ENCODE results near the gene KCNH3.
"Not testable (repeated sequence)": the region's sequence is repeated elsewhere in the genome, so short reads cannot be mapped to it uniquely, and the experiment has no call there.

The KCNH3 gene, protein sequence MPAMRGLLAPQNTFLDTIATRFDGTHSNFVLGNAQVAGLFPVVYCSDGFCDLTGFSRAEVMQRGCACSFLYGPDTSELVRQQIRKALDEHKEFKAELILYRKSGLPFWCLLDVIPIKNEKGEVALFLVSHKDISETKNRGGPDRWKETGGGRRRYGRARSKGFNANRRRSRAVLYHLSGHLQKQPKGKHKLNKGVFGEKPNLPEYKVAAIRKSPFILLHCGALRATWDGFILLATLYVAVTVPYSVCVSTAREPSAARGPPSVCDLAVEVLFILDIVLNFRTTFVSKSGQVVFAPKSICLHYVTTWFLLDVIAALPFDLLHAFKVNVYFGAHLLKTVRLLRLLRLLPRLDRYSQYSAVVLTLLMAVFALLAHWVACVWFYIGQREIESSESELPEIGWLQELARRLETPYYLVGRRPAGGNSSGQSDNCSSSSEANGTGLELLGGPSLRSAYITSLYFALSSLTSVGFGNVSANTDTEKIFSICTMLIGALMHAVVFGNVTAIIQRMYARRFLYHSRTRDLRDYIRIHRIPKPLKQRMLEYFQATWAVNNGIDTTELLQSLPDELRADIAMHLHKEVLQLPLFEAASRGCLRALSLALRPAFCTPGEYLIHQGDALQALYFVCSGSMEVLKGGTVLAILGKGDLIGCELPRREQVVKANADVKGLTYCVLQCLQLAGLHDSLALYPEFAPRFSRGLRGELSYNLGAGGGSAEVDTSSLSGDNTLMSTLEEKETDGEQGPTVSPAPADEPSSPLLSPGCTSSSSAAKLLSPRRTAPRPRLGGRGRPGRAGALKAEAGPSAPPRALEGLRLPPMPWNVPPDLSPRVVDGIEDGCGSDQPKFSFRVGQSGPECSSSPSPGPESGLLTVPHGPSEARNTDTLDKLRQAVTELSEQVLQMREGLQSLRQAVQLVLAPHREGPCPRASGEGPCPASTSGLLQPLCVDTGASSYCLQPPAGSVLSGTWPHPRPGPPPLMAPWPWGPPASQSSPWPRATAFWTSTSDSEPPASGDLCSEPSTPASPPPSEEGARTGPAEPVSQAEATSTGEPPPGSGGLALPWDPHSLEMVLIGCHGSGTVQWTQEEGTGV

DNA sequence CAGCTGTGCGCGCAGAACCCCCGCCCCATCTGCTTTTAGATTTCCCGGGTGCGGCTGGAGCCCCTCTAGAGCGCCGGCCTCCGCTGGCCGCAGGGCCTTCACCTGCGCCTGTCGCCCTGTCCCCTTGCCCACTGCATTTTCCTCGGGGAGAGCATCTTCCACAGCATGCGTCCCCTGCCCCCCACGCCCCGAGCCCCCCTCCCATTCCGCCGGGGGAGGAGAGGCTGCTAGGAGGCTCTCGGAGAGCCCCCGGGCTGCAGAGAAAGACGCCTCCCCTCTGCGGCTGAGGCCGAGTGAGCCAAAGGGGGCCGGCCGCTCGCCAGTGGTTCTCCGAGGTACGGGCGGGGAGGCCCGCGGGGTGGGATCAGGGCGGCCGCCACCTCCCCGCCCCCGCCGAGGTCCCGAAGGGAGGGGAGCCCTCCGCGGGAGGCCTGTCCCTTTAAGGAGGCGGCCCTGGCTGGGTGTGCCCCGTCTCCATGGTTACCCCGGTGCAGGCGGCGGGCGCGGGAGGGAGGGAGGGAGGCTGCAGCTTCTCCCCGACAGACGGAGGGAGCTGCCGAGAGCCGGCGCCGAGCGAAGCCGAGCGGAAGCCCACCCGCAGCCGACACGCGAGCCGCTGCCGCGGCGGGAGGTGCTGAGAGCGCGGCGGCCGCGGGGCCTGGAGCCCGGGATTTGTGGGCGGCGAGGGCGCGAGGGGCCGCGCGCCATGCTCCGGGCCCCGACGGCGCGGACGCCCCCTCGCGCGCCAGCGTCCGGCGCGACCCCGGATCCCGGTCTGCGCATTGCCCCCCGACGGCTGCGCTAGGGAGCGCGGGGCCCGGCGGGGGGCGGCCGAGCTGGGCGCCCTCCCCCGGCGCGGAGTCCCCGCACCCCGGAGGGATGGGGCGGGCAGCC, at the start of gene KCNH3:
Gene KCNH3, plus strand, starts transcription at position 521 of the 894 bp plus-strand sequence. CDS start 387 bp downstream, outside the sequence.
- DNase-seq (ENCODE audit: low read depth in 2 of 3, low spot score in 2 of 3), result peak; percentile 61 to 70 (median 61)

- DNase-seq (ENCODE audit: low read depth in 2 of 3, low spot score in 2 of 3), result no peak
Observed at GRCh38 chr12:49489154-49489553, 49.7 kb upstream of the KCNH3 start.

DNA sequence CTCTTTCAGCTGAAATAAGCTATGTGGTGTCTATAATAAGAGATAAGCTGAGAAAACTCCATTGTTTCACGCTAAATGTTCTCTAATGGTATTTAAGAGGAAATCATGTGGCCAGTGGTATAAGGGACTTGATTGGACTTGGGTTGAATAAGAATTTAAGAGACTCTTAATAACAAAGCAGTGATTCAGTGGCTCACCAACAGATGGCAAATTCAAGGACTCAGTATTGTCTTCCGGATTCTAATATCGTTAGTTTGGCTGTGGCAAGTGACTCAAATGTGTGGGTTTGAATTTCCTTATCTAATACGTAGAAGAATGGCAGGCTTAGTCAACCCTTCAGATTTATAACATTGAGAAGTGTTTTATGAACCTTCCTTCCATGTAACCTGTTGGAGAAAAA, 49.1 kb upstream of the KCNH3 start:
- no peak for DNase-seq (ENCODE audit: low read depth in 2 of 3, low spot score in 2 of 3)

DNA sequence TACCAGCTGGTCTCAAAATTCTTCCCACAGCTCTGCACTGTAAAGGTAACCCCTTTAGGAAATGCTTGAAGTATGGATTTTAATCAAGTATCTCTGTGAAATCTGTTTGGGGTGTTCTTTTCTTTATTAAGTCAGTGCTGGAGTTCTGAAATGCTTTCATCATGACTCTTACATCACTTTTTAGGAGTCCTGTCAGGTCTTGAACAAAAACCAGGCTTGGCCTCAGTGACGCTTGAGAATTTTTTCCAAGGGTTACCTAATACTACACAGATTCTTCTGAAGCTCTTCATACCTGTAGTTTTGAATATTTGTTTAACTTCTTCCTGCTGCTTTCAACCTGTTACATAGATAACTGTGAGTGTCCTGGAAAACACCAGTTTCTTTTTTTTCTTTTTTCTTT, 47.0 kb upstream of the KCNH3 start:
- no peak for DNase-seq (ENCODE audit: low read depth in 2 of 3, low spot score in 2 of 3)

DNA sequence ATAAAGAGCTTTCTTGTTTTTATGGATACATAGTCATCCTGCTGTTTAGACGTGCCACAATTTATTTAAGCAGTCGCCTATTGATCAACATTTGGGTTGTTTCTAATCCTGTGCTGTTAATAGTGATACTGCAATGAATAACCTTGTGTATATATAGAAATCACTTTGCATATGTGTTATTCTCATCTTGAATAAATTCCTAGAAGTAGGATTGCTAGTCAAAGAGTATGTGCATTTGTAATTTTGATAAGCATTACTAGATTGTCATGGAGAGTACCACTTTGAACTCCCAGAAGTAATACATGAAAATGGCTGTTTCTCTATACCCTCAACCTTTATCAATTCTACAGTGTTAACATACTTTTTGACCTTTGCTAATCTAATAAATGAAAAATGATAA, 44.9 kb upstream of the KCNH3 start:
- DNase-seq (ENCODE audit: low read depth in 2 of 3, low spot score in 2 of 3), result no peak

DNA sequence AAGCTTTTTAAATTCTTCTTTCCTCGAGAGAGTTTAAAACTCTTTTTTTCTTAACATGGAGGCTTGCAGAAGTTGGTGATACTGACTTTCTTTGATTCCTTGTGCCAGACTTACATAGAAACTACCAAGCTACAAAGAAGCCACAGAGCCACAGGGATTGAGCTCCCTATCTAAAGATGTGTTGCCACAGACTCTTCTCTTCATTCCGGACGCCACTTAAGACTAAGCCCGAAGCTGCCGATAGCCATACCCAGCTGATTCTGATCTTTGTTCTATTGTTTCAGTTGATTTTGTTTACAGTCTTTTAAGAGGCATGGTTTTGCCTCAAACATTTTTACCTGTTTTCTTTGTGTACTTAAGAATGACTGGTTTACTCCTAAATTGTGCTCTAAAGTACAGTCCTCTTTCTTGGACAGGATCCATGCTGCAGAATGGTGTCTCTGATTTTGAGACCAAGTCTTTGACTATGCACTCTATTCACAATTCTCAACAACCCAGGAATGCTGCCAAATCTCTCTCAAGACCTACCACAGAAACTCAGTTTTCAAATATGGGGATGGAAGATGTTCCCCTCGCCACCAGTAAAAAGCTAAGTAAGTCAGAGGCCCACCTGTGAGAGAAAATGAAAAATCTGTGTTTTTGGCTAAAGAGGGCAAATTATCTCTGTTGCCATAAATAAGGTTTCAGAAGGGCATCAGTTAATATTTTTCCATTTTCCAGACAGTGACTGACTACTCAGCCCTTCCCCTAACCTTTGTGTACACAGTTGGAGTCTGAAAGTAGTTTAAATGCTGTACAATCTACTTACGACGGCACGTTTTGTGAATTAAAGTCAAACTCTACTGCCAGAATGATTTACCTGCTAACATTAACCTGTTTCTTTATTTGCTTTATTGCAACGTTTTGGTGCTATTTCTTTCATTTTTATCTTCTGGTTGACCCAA, 42.1 kb upstream of the KCNH3 start:
- no peak for DNase-seq (ENCODE audit: low read depth in 2 of 3, low spot score in 2 of 3)

GRCh38 chr12:49501895-49502294, 36.9 kb upstream of the KCNH3 start:
- no peak for DNase-seq (ENCODE audit: low read depth in 2 of 3, low spot score in 2 of 3)

GRCh38 chr12:49502590-49502989, 36.2 kb upstream of the KCNH3 start:
- DNase-seq (ENCODE audit: low read depth in 2 of 3, low spot score in 2 of 3), result no peak

DNA sequence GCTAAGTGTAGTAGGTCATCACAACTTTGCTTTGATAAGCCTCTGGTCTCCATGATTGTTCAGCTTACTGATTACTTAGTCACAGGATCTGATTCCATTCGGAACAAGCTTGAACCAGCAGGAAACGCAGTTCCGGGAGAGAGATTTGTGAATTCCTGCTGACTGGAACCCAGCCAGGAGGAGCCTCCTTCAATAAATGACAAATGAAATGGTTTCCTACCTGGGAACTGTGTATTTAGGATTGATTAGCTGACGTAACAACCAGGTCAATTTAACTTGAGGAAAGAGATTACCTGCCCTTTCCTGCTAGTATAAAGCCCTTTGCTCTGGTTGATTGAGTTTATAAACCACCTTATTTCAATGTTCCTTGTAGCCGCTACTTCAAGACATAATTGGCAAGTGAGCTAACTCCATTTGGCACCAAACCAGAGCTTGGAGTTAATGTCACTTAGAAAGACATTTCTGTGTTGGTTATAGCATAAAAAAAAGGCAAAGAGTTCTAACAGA, 35.1 kb upstream of the KCNH3 start:
- DNase-seq (ENCODE audit: low read depth in 2 of 3, low spot score in 2 of 3), result no peak

GRCh38 chr12:49505672-49506071, 33.2 kb upstream of the KCNH3 start:
- DNase-seq (ENCODE audit: low read depth in 2 of 3, low spot score in 2 of 3), result no peak

- no peak for DNase-seq (ENCODE audit: low read depth in 2 of 3, low spot score in 2 of 3)
Observed at GRCh38 chr12:49507139-49507538, 31.7 kb upstream of the KCNH3 start.

DNA sequence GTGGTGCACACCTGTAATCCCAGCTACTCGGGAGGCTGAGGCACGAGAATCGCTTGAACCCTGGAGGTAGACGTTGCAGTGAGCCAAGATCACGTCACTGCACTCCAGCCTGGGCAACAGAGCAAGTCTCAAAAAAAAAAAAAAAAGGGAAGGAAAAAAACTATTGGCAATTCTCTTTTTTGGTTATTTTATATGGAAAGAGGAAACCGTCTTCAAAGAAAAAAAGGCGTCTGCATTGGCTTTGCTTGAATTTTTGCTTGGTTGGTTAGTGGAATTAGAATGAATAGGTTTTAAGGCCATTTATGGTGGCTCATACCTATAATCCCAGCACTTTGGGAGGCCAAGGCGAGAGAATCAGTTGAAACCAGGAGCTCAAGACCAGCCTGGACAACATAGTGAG, 29.1 kb upstream of the KCNH3 start:
- not testable (repeated sequence) for DNase-seq (ENCODE audit: low read depth in 2 of 3, low spot score in 2 of 3)

GRCh38 chr12:49511410-49511809, 27.4 kb upstream of the KCNH3 start:
- no peak for DNase-seq (ENCODE audit: low read depth in 2 of 3, low spot score in 2 of 3)

- DNase-seq (ENCODE audit: low read depth in 2 of 3, low spot score in 2 of 3), result no peak
Observed at GRCh38 chr12:49512546-49512945, 26.3 kb upstream of the KCNH3 start.

DNA sequence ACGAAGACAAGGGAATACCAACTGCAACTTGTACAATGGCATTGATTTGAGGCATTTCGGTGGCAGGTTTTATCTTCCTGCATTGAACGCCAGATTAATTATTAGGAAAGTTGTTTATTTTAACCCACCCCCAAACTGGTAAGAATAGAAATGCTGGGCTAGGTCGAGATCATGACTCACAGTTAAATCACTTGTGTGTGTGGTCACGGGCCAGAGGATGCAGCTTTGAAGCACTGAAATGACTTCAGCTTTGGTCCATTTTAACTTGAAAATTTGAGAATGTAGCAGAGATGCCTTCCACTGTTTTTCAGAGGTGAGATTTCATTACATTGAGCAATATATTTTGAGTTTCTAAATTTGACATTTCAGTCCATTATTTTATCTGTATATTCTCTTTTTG, 23.6 kb upstream of the KCNH3 start:
- DNase-seq (ENCODE audit: low read depth in 2 of 3, low spot score in 2 of 3), result no peak

GRCh38 chr12:49518914-49519573, 19.8 kb upstream of the KCNH3 start:
- no peak for DNase-seq (ENCODE audit: low read depth in 2 of 3, low spot score in 2 of 3)

DNA sequence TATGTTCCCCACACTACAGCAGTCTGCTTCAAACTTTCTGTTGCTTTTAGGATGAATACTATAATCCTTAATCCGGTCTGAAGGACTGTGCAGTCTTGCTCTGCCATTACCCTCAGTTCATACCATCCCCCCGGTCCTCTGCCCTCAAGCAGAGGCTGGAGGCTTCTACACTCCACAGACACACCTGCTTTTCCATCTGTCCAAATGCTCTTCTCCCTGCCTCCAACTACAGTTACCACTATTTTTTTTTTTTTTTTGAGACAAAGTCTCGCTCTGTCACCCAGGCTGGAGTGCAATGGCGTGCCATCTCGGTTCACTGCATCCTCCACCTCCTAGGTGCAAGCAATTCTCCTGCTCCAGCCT, 19.3 kb upstream of the KCNH3 start:
- no peak for DNase-seq (ENCODE audit: low read depth in 2 of 3, low spot score in 2 of 3)

DNA sequence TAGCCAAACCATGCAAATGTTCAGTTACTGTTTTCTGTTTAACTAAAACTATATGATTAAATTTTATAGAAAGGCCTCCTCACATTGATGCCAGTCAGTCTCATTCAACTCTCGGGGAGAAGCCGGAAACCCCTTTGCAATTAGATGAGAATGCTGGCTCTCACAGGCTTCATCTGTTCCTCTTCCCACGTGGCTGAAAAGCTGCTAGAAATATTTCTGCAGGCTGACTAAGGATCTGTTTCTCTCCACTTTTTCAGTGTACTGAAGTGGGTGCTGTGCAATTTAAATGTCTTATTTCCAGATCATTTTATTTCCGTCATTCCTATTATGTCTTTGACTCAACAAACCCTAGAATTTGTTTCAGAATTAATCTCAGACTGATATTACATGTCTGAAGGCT, 17.4 kb upstream of the KCNH3 start:
- no peak for DNase-seq (ENCODE audit: low read depth in 2 of 3, low spot score in 2 of 3)
